ENCODE data around the gene DCAF6.
"Not testable (repeated sequence)": the region's sequence is repeated elsewhere in the genome, so short reads cannot be mapped to it uniquely, and the experiment has no call there.

DNA sequence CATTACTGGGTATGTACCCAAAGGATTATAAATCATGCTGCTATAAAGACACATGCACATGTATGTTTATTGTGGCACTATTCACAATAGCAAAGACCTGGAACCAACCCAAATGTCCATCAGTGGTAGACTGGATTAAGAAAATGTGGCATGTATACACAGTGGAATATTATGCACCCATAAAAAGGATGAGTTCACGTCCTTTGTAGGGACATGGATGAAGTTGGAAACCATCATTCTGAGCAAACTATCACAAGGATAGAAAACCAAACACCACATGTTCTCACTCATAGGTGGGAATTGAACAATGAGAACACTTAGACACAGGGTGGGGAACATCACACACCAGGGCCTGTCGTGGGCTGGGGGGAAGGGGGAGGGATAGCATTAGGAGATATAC is 49.3 kb upstream of the DCAF6 start:
- TF ChIP-seq, protein P1, sequence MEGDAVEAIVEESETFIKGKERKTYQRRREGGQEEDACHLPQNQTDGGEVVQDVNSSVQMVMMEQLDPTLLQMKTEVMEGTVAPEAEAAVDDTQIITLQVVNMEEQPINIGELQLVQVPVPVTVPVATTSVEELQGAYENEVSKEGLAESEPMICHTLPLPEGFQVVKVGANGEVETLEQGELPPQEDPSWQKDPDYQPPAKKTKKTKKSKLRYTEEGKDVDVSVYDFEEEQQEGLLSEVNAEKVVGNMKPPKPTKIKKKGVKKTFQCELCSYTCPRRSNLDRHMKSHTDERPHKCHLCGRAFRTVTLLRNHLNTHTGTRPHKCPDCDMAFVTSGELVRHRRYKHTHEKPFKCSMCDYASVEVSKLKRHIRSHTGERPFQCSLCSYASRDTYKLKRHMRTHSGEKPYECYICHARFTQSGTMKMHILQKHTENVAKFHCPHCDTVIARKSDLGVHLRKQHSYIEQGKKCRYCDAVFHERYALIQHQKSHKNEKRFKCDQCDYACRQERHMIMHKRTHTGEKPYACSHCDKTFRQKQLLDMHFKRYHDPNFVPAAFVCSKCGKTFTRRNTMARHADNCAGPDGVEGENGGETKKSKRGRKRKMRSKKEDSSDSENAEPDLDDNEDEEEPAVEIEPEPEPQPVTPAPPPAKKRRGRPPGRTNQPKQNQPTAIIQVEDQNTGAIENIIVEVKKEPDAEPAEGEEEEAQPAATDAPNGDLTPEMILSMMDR (IDR thresholded peaks at IDR 0.05), result not testable (repeated sequence)
- not testable (repeated sequence) for TF ChIP-seq POLR2A (IDR thresholded peaks at IDR 0.05)

Data from vagina (tissue), 2 donors.